IMR-90 (cell line): Measurements from ENCODE around the gene PHKB. TPM values are rescaled to one million over a fixed set of nuclear protein-coding genes. Genes with fewer than 3 reads are reported as not detected.

ENCODE experiments used
- ATAC-seq: fragments of 200-7000 bp; cut with Tn5 transposase; 2 replicates; pipeline ENCODE4 v1.9.1; 2020; ENCODE audit warnings: low read depth, mild to moderate bottlenecking, moderate library complexity
- Bru-seq: library from RNA; stranded (reverse); fragments of 400-500 nt; gene quantifications from one replicate; lab custom pipeline; 2021; lab: Mats Ljungman, UMichigan
- BruChase-seq, 2 experiments: library from RNA; stranded (reverse); fragments of 400-500 nt; gene quantifications; one replicate each; lab custom pipeline; 2021; lab: Mats Ljungman, UMichigan
- BruUV-seq: library from RNA; stranded (reverse); fragments of 400-500 nt; replicated peaks from 2 replicates; lab custom pipeline; 2021; lab: Mats Ljungman, UMichigan
- CTCF ChIA-PET: fragments of 300-600 bp; formaldehyde crosslinking; extraction: SDS; loops from one replicate; lab custom pipeline; 2021; ENCODE audit warnings: antibody characterized with exemption; lab: Yijun Ruan, JAX
- POLR2A ChIA-PET: fragments of 300-600 bp; sonication (Branson Sonifier 250); formaldehyde crosslinking; loops from one replicate; lab custom pipeline; 2022; ENCODE audit warnings: antibody characterized with exemption; ENCODE audit not compliant: unreplicated experiment; lab: Charles Lee
- DNase-seq: peaks from one replicate; pipeline ENCODE4 v3.0.0; 2013
- H2AFZ ChIP-seq: replicated peaks from 2 replicates; pipeline ENCODE3; 2013; ENCODE audit warnings: low read length, mild to moderate bottlenecking; ENCODE audit not compliant: poor library complexity
- H2AK5ac ChIP-seq: 2 replicates; pipeline ENCODE4 v1.6.1; 2013; ENCODE audit warnings: low read depth, low read length, inconsistent platforms
- H2AK9ac ChIP-seq: replicated peaks from 2 replicates; pipeline ENCODE3; 2013; ENCODE audit warnings: mild to moderate bottlenecking, low read depth, low read length, moderate library complexity; ENCODE audit not compliant: poor library complexity
- H2BK120ac ChIP-seq: 2 replicates; pipeline ENCODE4 v1.6.1; 2013; ENCODE audit warnings: low read depth, low read length, inconsistent platforms
- H2BK15ac ChIP-seq: 3 replicates; pipeline ENCODE4 v1.6.1; 2013; ENCODE audit warnings: low read depth, low read length, inconsistent platforms
- H2BK20ac ChIP-seq: 2 replicates; pipeline ENCODE4 v1.6.1; 2013; ENCODE audit warnings: low read depth, mild to moderate bottlenecking, inconsistent platforms, low read length, moderate library complexity
- H2BK5ac ChIP-seq: 2 replicates; pipeline ENCODE4 v1.6.1; 2013; ENCODE audit warnings: mild to moderate bottlenecking, low read depth, low read length, inconsistent platforms; ENCODE audit not compliant: poor library complexity, severe bottlenecking
- H3K14ac ChIP-seq: replicated peaks from 2 replicates; pipeline ENCODE4 v1.6.1; 2013; ENCODE audit warnings: low read depth, low read length, inconsistent platforms
- H3K18ac ChIP-seq: 2 replicates; pipeline ENCODE4 v1.6.1; 2013; ENCODE audit warnings: low read depth, low read length, control low read depth
- H3K23ac ChIP-seq: 2 replicates; pipeline ENCODE4 v1.6.1; 2013; ENCODE audit warnings: low read depth, low read length, inconsistent platforms
- H3K27ac ChIP-seq: 2 replicates; pipeline ENCODE4 v1.5.1; 2013; ENCODE audit warnings: mild to moderate bottlenecking, control low read depth, low read length; ENCODE audit not compliant: insufficient read depth
- H3K27me3 ChIP-seq: 2 replicates; pipeline ENCODE4 v1.6.1; 2013; ENCODE audit warnings: low read length; ENCODE audit not compliant: control insufficient read depth, insufficient read depth
- H3K36me3 ChIP-seq: 2 replicates; pipeline ENCODE4 v1.6.1; 2013; ENCODE audit warnings: low read length, mixed read lengths; ENCODE audit not compliant: control insufficient read depth, insufficient read depth
- H3K4ac ChIP-seq: 2 replicates; pipeline ENCODE4 v1.6.1; 2013; ENCODE audit warnings: low read depth, low read length, inconsistent platforms
- H3K4me1 ChIP-seq: 2 replicates; pipeline ENCODE4 v1.6.1; 2013; ENCODE audit warnings: low read length, mixed read lengths; ENCODE audit not compliant: control insufficient read depth, insufficient read depth
- H3K4me2 ChIP-seq: 2 replicates; pipeline ENCODE4 v1.6.1; 2013; ENCODE audit warnings: low read depth, mild to moderate bottlenecking, control low read depth, low read length, moderate library complexity
- H3K4me3 ChIP-seq: 2 replicates; pipeline ENCODE4 v1.5.1; 2013; ENCODE audit warnings: low read depth, mild to moderate bottlenecking, control low read depth, low read length, moderate library complexity; ENCODE audit not compliant: insufficient read depth
- H3K56ac ChIP-seq: 2 replicates; pipeline ENCODE4 v1.6.1; 2013; ENCODE audit warnings: low read length, inconsistent platforms; ENCODE audit not compliant: insufficient read depth; ENCODE audit errors: extremely low read depth
- H3K79me1 ChIP-seq, 2 experiments: 2 replicates each; pipeline ENCODE4 v1.6.1; 2013; ENCODE audit warnings: low read length in 2 of 2, inconsistent platforms in 1 of 2, low read depth in 1 of 2
- H3K9ac ChIP-seq: 2 replicates; pipeline ENCODE4 v1.6.1; 2013; ENCODE audit warnings: low read depth, low read length, control low read depth
- H3K9me1 ChIP-seq: 2 replicates; pipeline ENCODE4 v1.6.1; 2013; ENCODE audit warnings: low read length, inconsistent platforms; ENCODE audit not compliant: insufficient read depth
- H3K9me3 ChIP-seq: 2 replicates; pipeline ENCODE4 v1.6.1; 2013; ENCODE audit warnings: low read length; ENCODE audit not compliant: control insufficient read depth, insufficient read depth
- H4K20me1 ChIP-seq: 2 replicates; pipeline ENCODE4 v1.6.1; 2013; ENCODE audit warnings: low read length, inconsistent platforms; ENCODE audit not compliant: insufficient read depth
- H4K5ac ChIP-seq: 2 replicates; pipeline ENCODE4 v1.6.1; 2013; ENCODE audit warnings: mild to moderate bottlenecking, low read depth, low read length, control low read depth
- H4K8ac ChIP-seq, 2 experiments: 2 replicates each; pipeline ENCODE4 v1.6.1; 2013; ENCODE audit warnings: low read depth in 2 of 2, low read length in 2 of 2, control low read depth in 1 of 2, inconsistent platforms in 1 of 2
- H4K91ac ChIP-seq: 2 replicates; pipeline ENCODE4 v1.6.1; 2013; ENCODE audit warnings: low read depth, low read length, inconsistent platforms; ENCODE audit not compliant: insufficient read depth
- CEBPB ChIP-seq: IDR thresholded peaks from 2 replicates; pipeline ENCODE4 v1.6.1; 2012; ENCODE audit warnings: low read depth, low read length, improper control_type of control experiment
- CHD1 ChIP-seq: IDR thresholded peaks from 2 replicates; pipeline ENCODE4 v1.6.1; 2012; ENCODE audit warnings: low read depth, low read length, improper control_type of control experiment
- MAFK ChIP-seq: IDR thresholded peaks from 2 replicates; pipeline ENCODE4 v1.6.1; 2012; ENCODE audit warnings: low read depth, low read length, improper control_type of control experiment
- MAZ ChIP-seq: IDR thresholded peaks from 2 replicates; pipeline ENCODE4 v1.6.1; 2012; ENCODE audit warnings: low read depth, mild to moderate bottlenecking, low read length, improper control_type of control experiment, moderate library complexity, borderline replicate concordance
- POLR2A ChIP-seq: IDR thresholded peaks from 2 replicates; pipeline ENCODE4 v1.6.1; 2012; ENCODE audit warnings: mild to moderate bottlenecking, low read depth, low read length
- RAD21 ChIP-seq: IDR thresholded peaks from 2 replicates; pipeline ENCODE4 v1.6.1; 2012; ENCODE audit warnings: low read length, improper control_type of control experiment
- RCOR1 ChIP-seq: IDR thresholded peaks from 2 replicates; pipeline ENCODE4 v1.6.1; 2012; ENCODE audit warnings: mild to moderate bottlenecking, low read length, improper control_type of control experiment; ENCODE audit not compliant: insufficient replicate concordance
- RFX5 ChIP-seq: IDR thresholded peaks from 2 replicates; pipeline ENCODE4 v1.8.0; 2012; ENCODE audit warnings: low read depth, mild to moderate bottlenecking, low read length, moderate library complexity
- SMC3 ChIP-seq: fragments of 150-350 bp; IDR thresholded peaks from 2 replicates; pipeline ENCODE4 v1.6.1; 2016; ENCODE audit warnings: low read depth, mild to moderate bottlenecking, antibody characterized with exemption, low read length, moderate library complexity
- USF2 ChIP-seq: fragments of 150-350 bp; IDR thresholded peaks from 2 replicates; pipeline ENCODE4 v1.6.1; 2017; ENCODE audit warnings: mild to moderate bottlenecking, antibody characterized with exemption, low read length, low read depth
- WGBS, 2 experiments: methylation state at CpG; one replicate each; pipeline versions ENCODE4 v1.1.5 to v1.1.7; 2013; ENCODE audit warnings: missing lambda C conversion rate in 2 of 2; ENCODE audit not compliant: insufficient read length in 1 of 2; ENCODE audit errors: extremely low coverage in 2 of 2; 5-methylcytosine and 5-hydroxymethylcytosine counted together
- dilution Hi-C: fragments of 300-500 bp; cut with HindIII; formaldehyde crosslinking; loops from one replicate; pipeline ENCODE4 v1.14.3; 2018; ENCODE audit warnings: low sequenced_read_pairs; ENCODE audit not compliant: unreplicated experiment
- in situ Hi-C: fragments of 300-500 bp; cut with MboI; formaldehyde crosslinking; loops from 3 replicates; pipeline ENCODE4 v1.14.3; 2019; ENCODE audit warnings: low sequenced_read_pairs, inconsistent platforms, mixed read lengths
- intact Hi-C: fragments of 100-400 bp; cut with micrococcal nuclease; formaldehyde crosslinking; loops from 2 replicates; pipeline ENCODE4 v1.10.0; 2022
- long read RNA-seq: library from polyadenylated mRNA; unstranded; transcript quantifications from one replicate; pipeline ENCODE4 v2.0.0, GENCODE V29; 2021; ENCODE audit not compliant: unreplicated experiment
- polyA plus RNA-seq, 3 experiments: library from polyadenylated mRNA; depleted of rRNA; stranded (reverse); fragments of >200 nt; gene quantifications; 2 replicates each; pipeline ENCODE4 v1.2.3, GENCODE V29; 2012; ENCODE audit warnings: low replicate concordance in 1 of 3
- total RNA-seq: library from RNA; depleted of rRNA; stranded (reverse); fragments of >200 nt; gene quantifications from 2 replicates; pipeline ENCODE4 v1.2.3, GENCODE V29; 2012; rRNA removed
- TF ChIP-seq, protein P1 (sequence below): fragments of 150-350 bp; IDR thresholded peaks from 2 replicates; pipeline ENCODE4 v1.6.1; 2016; ENCODE audit warnings: low read depth, mild to moderate bottlenecking, low read length, moderate library complexity, borderline replicate concordance

Gene PHKB
- total RNA-seq (58.6 and 60.0 TPM in 2 replicates), polyA plus RNA-seq (2012; rRNA removed) (20.7 and 24.2 TPM in 2 replicates), Bru-seq, nascent RNA (percentile 75 among the genes with signal in this experiment), BruChase-seq, experiment 1, labeled RNA remaining after a 6-hour chase (percentile 62 among the genes with signal in this experiment), BruChase-seq, experiment 2, labeled RNA remaining after a 2-hour chase (percentile 73 among the genes with signal in this experiment)
- polyA plus RNA-seq (2012; cell fraction: cytosol; rRNA removed), result 7.6 and 10.9 TPM in 2 replicates
- polyA plus RNA-seq (2012; cell fraction: nucleus; rRNA removed; ENCODE audit: low replicate concordance), result 7.4 and 55.9 TPM in 2 replicates
- long read RNA-seq, partial matches to known transcripts, result 16 of 40 reads
- long read RNA-seq, other reads (novel, unspliced or antisense), result 22 of 40 reads

DNA sequence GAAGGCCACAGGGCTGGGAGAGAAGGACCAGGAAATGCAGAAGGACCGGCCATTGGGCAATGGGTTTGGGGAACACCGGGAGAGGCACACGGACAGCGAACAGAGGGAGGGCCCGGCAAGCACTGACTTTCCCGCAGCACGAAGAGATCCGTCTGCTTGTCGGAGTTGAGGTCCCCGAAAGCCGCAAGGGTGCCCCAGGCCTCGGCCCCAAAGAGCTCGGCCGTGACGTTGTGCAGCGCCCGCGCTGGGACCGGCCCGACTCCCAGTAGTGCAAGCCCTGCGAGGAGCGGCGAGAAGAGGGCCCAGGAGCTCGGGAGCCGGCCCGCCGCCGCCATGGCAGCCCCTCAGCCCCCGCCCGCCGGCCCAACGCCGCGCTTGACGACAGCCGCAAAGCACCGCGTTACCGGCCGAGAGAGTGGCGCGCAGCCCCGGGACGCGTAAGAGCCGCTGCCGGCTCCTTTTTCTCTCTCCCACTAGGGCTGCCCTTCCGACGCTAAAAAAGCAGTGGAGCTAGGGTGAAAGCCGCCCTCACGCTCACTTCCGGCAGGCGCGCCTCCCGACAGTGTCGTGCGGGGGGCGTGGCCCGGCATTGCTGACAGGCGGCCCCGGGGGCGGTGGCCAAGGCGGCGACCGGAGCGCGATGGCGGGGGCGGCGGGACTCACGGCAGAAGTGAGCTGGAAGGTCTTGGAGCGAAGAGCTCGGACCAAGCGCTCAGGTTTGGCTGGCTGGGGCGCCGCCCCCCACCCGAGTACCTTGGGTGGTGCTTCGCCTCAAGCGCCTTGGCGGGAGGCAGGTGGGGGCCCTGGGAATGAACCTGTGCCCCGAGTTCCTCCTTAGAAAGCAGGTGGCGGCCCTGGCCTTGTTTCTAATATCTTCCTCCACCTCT is at the start of gene PHKB, which contains the start of gene ITFG1:
Gene PHKB (plus strand): TSS at position 621 of the 887 bp plus-strand sequence. CDS start 20 bp downstream, at position 641.
Gene ITFG1 (minus strand): TSS at position 353 of the 887 bp plus-strand sequence. CDS start 18 bp downstream, at position 335.
- Histone ChIP-seq H3K9me1 (peaks cover 9% of the 10 kb centered on the region), H2BK20ac (peak within 1 kb of the TSS; percentile 81; the same call in 1 of the 2 replicates), H4K91ac (peak within 1 kb of the TSS; percentile 99), H3K79me1 (peaks cover 28 to 53% of the 10 kb centered on the region in 2 experiments), H2AK5ac (peak within 1 kb of the TSS; percentile 59), H4K8ac (peak within 1 kb of the TSS; percentile 95 to 98), H4K20me1 (no peaks in the 10 kb centered on the region; the same call in 1 of the 2 replicates), H3K4me2 (peak within 1 kb of the TSS; percentile 96), H3K14ac (peak within 1 kb of the TSS; percentile 96), H3K27me3 (no peaks in the 10 kb centered on the region), H3K4ac (peak within 1 kb of the TSS; percentile 92), H2AK9ac (peak within 1 kb of the TSS; percentile 97), H3K4me1 (peaks cover 4% of the 10 kb centered on the region; the same call in 1 of the 2 replicates), H3K9ac (peak within 1 kb of the TSS; percentile 91), H3K23ac (peak within 1 kb of the TSS; percentile 95), H3K4me3 (peak within 1 kb of the TSS; percentile 84), H3K9me3 (no peaks in the 10 kb centered on the region), H2BK15ac (peak within 1 kb of the TSS; percentile 73; the same call in 1 of the 3 replicates), H2BK5ac (peak within 1 kb of the TSS; percentile 91), H3K27ac (peak within 1 kb of the TSS; percentile 87), H2AFZ (peak within 1 kb of the TSS; percentile 94), H3K56ac (peak within 1 kb of the TSS; percentile 93), H2BK120ac (peak within 1 kb of the TSS; percentile 96), H3K18ac (peak within 1 kb of the TSS; percentile 83), H4K5ac (peak within 1 kb of the TSS; percentile 71), H3K36me3 (peaks cover 2% of the 10 kb centered on the region)
- in situ Hi-C loops (loop anchor here (25.0 kb wide), 1 partner anchor 701 kb away; the partner anchor contains the start of gene ABCC12), dilution Hi-C loops (no loop called here), intact Hi-C loops (loop anchor here (1.0 to 10.0 kb wide), 6 partner anchors 274 to 704 kb away; partner anchors contain the start of gene NETO2)
- 1% methylated on average over 21 of the region's 82 CpGs; no CpG with 5 or more reads in 1 of the 2 experiments for whole genome bisulfite sequencing, 2 experiments
- BruUV-seq, result no TSS peak
- DNase-seq (peak; percentile 90), ATAC-seq (peak; percentile 95)
- POLR2A ChIA-PET, result interaction anchor here (0.6 to 1.5 kb wide), 5 partner anchors 10 to 292 kb away, joined by 3 to 5 read pairs (median 3); no protein-coding TSS in a partner anchor
- CTCF ChIA-PET, result interaction anchor here (0.6 kb wide), 1 partner anchor 186 kb away, joined by 3 read pairs; no protein-coding TSS in a partner anchor
- TF ChIP-seq SMC3, result no peak
- TF ChIP-seq MAZ, result peak; percentile 83; the same call in 1 of the 2 replicates
- no peak for TF ChIP-seq RFX5
- TF ChIP-seq RAD21, result no peak; the same call in none of the 2 replicates
- TF ChIP-seq, protein P1, sequence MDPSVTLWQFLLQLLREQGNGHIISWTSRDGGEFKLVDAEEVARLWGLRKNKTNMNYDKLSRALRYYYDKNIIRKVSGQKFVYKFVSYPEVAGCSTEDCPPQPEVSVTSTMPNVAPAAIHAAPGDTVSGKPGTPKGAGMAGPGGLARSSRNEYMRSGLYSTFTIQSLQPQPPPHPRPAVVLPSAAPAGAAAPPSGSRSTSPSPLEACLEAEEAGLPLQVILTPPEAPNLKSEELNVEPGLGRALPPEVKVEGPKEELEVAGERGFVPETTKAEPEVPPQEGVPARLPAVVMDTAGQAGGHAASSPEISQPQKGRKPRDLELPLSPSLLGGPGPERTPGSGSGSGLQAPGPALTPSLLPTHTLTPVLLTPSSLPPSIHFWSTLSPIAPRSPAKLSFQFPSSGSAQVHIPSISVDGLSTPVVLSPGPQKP, result no peak
- TF ChIP-seq MAFK, result no peak
- TF ChIP-seq USF2, result peak; percentile 23; the same call in 1 of the 2 replicates
- TF ChIP-seq CEBPB, result 0 out of 2 replicates have a peak, but pooled peaks have one; percentile 25
- no peak for TF ChIP-seq RCOR1
- TF ChIP-seq CHD1, result no peak
- TF ChIP-seq POLR2A, result peak; percentile 83
